ENCODE results near the gene LRRC37A3. TPM values are rescaled to one million over a fixed set of nuclear protein-coding genes. Genes with fewer than 3 reads are reported as not detected.
"Not testable (repeated sequence)": the region's sequence is repeated elsewhere in the genome, so short reads cannot be mapped to it uniquely, and the experiment has no call there.

The LRRC37A3 gene
- 25.7 TPM for total RNA-seq

DNA sequence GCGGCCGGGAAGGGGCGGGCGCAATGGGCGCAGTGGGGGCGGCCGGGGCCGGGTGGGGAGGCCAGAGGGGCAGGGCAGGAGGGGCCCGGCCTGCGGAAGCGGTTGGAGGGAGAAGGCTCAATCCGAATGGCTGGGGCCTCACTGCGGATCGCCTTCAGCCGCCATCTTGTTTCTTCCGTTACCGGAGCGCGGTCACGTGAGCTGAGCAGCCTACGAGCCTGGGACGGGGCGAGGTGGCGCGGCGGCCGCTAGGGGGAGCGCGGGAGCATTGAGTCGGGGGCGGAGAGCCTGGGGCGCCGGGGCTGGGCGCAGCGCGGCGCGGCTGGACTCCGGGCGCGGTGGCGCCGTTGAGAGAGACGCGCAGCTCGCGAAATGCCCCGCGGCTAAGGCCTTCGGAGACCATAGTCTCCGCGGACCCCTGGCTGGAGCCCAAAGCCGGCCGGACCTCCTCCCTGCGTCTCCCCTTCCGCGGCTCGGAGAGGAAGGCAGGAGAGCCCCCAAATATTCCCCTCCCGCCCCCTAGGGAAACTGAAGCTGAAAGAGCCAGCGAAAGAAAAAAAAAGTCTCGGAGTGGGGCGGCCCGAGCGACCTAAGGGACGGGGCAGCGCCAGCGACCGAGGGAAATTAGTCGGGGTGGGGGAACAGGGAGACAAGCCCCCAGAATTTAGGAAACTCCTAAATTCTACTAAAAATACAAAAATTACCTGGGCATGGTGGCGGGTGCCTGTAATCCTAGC, at the start of gene LRRC37A3:
LRRC37A3 (minus strand) TSS at position 190 of the 737 bp plus-strand sequence. CDS start 22,221 bp downstream, outside the sequence.
- ATAC-seq: peak; percentile 99
- DNase-seq (ENCODE audit: low spot score): peak; percentile 100
- intact Hi-C loops (cut with DNase I): not testable (repeated sequence)

DNA sequence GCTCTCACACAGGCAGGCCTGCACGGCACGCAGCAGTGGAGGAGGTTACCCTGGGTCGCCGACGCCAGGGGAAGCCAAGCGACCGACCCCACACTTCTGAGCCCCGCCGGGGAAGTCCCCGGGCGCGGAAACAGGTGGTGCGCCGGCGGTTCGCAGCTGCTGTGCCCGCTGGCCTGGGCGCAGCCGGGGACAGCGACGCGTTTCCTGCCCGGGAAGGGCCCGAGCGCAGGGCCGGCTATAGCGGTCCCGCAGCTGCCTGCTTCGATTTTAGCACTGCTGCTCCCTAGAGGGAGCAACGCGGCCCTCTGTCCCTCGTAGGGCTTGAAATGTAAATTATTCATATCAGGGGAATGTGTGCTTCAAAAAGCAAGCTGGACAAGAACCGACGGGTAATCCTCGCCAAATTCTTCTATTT, 46.6 kb upstream of the LRRC37A3 start:
- DNase-seq (ENCODE audit: low spot score): peak; percentile 69
- peak; percentile 94 for ATAC-seq
- intact Hi-C loops (cut with DNase I): not testable (repeated sequence)

DNA sequence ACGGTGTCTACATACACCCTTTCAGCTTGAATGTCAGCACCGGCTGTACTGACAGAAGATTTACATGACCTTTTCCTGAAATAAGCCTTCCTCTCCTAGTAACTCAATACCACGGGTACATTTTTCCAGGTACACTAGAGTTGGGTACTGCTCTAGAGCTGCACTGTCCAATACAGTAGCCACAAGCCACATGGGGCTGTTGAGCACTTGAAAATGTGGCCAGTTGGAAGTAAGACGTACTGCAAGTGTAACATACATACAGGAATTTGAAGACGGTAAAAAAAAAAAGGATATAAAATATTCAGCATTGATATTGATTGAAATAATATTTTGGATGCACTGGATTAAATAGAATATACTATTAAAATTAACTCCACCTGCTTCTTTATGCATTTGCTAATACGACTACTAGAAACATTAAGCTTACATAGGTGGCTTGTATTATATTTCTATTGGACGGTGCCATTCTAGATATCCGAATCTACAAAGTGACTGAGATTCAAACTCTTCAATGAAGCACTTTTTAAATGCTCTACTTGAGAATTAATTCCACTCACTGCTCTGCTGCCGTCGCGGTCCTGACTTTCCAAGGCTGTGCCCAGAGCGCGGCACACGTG, 46.1 kb upstream of the LRRC37A3 start:
- ATAC-seq; intact Hi-C loops (cut with DNase I); DNase-seq (ENCODE audit: low spot score): not testable (repeated sequence)

DNA sequence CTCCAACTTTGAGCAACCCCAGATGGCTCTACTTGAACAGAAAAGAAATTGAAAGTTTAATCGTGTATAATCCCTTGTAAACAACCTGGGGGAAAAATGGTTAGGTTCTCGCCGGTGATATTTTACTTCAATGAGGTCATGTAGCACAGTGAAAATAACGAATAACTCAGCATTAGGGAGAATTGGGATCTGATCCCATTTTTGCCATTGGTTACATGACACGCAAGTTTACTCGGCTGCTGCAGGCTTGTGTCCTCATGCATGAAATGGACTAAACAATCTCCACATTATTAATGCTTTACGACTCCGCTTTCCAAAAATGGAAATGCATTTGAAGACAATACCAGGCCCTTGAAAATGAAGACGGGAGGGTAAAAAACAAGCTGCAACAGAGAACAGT, 45.5 kb upstream of the LRRC37A3 start:
- ATAC-seq (no peak), DNase-seq (ENCODE audit: low spot score) (no peak)
- intact Hi-C loops (cut with DNase I): no loop called here

DNA sequence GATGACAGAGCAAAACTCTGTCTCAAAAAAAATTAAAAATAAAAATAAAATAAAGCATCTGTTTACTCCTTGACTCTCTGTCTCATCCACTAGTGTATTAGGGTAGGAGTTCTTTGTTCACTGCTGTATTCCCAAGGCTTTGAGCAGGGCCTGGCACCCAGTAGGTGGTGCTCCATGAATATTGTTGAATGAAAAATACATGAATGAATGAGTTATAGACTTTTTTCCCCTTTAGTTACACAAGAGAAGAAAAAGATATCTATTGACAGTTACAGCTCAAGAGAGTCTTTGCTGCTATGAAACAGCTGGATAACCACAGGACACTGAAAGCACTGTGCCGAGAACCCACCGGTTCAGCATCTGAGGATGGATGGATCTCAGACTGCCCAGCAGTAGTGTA, 44.5 kb upstream of the LRRC37A3 start:
- ATAC-seq; intact Hi-C loops (cut with DNase I); DNase-seq (ENCODE audit: low spot score): not testable (repeated sequence)

DNA sequence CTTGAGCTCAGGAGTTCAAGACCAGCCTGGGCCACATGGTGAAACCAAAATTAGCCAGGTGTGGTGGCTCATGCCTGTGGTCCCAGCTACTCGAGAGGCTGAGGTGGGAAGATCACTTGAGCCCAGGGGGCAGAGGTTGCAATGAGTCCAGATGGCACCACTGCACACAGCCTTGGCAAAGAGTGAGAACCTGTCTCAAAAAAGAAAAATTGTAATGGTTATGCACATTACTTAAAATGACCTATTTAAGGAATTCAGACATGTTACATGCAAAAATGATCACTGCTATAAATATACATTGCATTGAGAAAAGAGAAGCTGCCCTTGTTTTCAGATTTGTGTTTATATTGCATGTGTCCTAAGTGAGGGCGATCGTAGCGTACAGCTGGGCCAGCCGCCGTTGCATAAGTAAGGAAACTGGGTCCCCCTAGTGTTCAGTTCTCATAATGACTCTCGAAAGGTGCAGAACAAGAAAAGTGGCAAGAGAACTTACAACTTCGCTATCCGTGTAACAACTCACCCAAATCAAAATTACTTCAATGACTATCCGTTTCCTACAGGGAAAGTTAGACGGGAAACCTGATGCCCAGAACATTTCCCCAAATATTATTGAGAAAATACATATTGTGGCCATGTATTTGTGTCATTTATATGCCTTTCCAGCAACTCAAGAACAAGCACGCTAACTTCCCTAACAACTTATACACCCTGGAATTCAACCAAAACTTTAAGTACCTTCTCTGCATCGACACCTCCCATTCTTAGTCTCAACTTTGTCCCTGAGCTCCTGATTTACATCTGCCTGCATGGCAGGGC, 42.5 kb upstream of the LRRC37A3 start:
- peak; percentile 79 for ATAC-seq
- intact Hi-C loops (cut with DNase I); DNase-seq (ENCODE audit: low spot score): not testable (repeated sequence)

DNA sequence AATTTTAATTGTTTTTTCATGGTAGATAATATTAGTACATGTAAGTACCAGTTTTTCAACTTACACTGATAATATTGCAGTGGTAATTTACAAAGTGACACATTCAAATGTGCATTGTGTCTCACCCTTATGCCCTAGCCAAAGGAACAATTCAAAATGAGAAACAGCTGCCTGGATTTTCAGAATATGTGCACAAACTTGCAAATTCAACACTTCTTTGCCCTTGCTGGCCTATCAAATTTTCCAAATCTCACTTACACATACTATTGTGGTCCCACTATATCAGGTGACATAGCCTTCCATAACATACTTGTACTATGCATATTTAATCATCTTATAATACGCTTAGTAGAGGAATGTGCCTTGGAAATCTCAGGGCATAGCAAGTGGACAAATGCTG, 32.6 kb upstream of the LRRC37A3 start:
- ATAC-seq: no peak
- intact Hi-C loops (cut with DNase I): no loop called here

DNA sequence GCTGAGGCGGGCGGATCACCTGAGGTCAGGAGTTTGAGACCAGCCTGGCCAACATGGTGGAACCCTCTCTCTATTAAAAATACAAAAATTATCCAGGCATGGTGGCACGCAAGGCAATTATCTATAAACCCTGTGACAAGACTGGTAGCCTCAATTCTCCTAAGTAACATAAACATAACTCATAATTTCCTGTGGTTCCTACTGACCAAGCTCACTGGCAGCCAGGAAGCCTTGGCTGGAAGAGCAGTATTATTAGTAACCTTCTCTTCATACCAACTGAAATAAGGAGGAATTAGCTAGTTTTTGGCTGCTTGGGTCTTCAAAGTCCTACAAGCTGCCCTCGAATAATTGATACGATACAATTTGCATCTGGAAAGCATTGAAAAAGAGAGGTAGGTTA, 31.6 kb upstream of the LRRC37A3 start:
- DNase-seq (ENCODE audit: low spot score): no peak
- ATAC-seq: no peak
- intact Hi-C loops (cut with DNase I): no loop called here

More for the DNA sequence above, 32.6 kb upstream of the LRRC37A3 start:
- no peak for DNase-seq (ENCODE audit: low spot score)

DNA sequence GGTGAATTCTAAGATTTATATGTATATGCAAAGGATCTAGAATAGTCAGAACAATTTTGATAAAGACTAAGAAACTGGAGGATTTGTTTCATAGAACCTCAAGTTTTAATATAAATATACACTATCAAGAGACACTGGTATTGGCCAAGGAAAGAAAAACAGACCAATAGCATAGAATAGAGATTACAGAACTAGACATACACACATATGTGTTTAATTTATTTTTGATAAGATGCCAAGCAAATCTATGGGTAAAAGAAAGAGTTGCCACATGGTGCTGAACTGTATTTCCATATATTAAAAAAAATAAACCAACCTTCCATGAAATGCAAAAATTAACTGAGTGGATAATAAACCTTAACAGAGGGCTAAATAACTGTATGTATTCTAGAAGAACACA, 27.9 kb upstream of the LRRC37A3 start:
- DNase-seq (ENCODE audit: low spot score) (no peak), ATAC-seq (no peak)
- intact Hi-C loops (cut with DNase I): no loop called here

DNA sequence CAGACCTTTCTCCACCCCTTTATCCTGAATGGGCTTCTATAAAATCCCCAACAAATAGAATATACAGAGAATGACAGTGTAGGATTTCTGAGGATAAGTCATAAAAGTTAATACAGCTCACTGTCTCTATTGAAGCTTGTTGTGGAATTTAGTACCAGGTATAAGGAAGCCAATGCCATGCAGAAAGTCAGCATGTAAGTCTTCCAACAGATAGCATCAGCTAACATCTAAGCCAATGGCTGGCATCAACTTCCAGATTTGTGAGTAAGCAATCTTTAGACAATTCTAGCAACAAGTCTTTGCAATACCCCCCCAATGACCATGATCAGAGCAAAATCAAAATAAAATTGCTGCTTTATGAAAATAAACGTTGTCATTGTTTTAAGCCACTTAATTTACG, 22.5 kb upstream of the LRRC37A3 start:
- ATAC-seq: no peak
- intact Hi-C loops (cut with DNase I): no loop called here
- DNase-seq (ENCODE audit: low spot score): no peak

DNA sequence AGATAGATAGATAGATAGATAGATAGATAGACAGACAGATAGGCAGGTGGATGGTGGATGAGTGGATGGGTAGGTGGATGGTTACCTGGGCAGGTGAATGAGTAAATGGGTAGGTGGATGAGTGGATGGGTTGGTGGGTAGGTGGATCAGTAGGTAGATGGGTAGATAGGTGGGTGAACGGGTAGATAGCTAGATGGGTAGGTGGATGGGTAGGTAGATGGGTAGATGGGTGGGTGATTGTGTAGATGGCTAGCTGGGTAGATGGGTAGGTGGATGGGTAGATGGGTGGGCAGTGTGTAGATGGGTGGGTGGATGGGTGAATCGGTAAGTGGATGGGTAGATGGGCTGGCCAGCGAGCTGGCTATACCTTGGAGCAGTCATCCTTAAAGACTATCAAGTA, 21.8 kb upstream of the LRRC37A3 start:
- intact Hi-C loops (cut with DNase I): no loop called here
- DNase-seq (ENCODE audit: low spot score): no peak

DNA sequence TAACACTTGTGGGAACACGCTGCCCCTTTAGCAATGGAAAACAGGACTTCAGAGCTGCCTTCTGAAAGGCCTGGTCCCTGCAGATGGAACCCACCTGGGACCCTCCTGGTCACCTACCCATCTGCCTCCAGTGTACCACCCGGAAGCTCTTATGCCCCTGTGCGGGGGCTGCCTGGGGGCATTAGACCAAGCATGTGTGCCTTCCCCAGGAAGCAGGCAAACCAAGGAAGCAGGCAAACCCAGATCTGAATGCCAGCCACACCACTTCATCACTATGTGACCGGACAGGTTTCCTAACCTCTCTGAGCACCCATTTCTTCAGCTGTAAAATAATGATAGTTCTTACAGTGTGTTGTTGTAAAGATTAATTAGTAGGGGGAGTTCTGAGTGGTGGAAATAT, 20.8 kb upstream of the LRRC37A3 start:
- intact Hi-C loops (cut with DNase I): no loop called here
- DNase-seq (ENCODE audit: low spot score): no peak
- no peak for ATAC-seq

More for the DNA sequence above, 21.8 kb upstream of the LRRC37A3 start:
- no peak for ATAC-seq

DNA sequence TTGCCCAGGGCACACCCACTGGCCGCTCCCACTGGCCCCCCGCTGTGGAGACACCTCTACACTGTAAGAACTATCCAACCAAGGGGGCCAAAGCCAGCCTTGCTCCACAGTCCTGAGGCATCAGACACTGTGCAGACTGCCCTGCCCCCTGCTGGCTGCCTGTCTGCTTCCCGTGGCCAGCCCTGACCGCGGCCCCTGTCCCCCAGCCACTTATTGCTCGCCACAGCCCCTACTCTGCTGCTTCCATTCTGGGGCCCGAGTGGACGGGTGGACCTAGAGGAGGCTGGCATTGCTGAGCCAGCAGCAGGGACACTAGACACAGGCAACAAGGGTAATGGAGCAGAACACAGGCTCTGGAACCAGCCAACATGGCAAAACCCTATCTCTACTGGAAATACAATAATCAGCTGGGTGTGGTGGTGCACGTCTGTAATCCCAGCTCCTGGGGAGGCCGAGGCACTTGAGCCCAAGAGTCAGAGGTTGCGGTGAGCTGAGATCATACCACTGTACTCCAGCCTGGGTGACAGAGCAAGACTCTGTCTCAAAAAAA, 19.7 kb upstream of the LRRC37A3 start:
- intact Hi-C loops (cut with DNase I): no loop called here
- DNase-seq (ENCODE audit: low spot score): peak; percentile 69
- ATAC-seq: peak; percentile 78

DNA sequence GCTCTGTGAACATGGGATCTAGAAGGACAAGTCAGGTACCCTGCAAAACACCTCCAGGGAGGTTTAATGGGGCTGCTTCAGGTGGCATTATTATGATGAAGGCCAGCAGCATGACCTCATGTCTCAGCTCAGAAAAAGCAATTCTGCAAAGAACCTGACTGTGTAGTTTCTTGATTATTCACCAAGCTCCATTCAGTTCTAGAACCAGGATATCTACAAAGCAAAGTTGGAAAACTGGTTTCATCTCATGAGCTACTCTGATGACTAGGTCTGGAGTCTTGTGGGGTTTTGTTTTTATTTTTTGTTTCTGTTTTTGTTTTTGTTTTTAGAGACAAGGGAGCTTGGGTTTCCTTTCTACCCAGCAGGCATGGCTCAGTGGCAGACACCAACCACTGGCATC, 19.0 kb upstream of the LRRC37A3 start:
- intact Hi-C loops (cut with DNase I): no loop called here
- ATAC-seq (no peak), DNase-seq (ENCODE audit: low spot score) (no peak)

DNA sequence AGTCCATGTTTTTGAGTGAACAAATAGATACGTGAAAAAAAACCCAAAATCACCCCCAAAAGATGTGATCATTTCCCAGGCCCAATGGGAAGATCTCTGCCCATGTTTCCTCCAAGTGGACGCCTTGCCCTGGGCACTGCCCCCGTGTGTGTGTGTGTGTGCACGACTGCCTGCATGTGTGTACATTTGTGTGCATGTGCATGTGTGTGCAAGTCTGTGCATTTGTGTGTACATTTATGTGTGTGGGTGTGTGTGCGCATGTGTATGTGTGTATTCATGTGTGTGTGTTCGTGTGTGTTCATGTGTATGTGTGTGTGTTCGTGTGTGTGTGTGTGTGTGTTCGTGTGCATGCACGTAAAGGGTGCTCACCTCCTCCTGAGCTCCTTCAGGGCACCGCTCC, 16.8 kb upstream of the LRRC37A3 start:
- intact Hi-C loops (cut with DNase I): no loop called here
- DNase-seq (ENCODE audit: low spot score): no peak
- ATAC-seq: no peak

DNA sequence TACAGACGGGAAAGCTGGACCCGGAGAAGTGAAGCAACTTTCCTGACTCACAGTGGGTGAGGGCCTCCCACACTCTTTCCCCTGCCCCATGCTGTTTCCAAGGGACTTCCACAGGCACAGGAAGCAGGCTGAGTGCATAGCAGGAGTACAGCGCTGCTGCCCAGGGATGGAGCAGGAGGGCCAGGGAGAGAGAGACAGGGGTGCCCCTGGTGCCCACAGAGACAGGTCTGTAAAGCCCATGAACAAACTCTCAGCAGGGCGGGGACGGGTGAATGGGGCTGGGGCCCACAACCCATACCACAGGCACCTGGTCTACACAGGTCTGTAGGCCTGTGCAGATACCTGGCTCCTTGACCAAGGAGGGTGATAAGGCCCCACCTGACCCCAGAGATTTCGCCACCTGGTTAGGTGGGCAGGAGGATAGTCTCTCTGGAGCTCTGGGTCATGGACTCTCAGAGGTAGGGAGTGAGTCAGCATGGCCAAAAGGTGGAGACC, 15.1 kb upstream of the LRRC37A3 start:
- DNase-seq (ENCODE audit: low spot score); intact Hi-C loops (cut with DNase I); ATAC-seq: not testable (repeated sequence)

DNA sequence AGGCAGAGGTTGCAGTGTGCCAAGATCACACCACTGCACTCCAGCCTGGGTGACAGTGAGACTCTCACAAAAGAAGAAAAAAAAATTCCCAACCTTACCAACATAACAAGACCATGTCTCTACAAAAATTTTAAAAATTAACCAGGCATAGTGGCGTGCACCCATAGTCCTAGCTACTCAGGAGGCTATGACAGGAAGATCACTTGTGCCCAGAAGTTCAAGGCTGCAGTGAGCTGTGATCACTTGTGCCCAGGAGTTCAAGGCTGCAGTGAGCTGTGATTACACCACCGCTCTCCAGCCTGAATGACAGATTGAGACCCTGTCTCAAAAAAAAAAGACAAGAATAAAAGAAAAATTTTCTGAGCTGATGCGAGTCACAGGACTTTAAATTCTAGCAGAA, 13.6 kb upstream of the LRRC37A3 start:
- not testable (repeated sequence) for ATAC-seq

DNA sequence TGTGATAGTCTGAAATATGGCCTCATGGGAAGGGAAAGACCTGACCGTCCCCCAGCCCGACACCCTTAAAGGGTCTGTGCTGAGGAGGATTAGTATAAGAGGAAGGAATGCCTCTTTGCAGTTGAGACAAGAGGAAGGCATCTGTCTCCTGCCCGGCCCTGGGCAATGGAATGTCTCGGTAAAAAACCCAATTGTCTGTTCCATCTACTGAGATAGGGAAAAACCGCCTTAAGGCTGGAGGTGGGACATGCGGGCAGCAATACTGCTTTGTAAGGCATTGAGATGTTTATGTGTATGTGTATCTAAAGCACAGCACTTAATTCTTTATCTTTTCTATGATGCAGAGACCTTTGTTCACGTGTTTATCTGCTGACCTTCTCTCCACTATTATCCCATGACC, 11.1 kb upstream of the LRRC37A3 start:
- ATAC-seq; DNase-seq (ENCODE audit: low spot score); intact Hi-C loops (cut with DNase I): not testable (repeated sequence)

More for the DNA sequence above, 13.6 kb upstream of the LRRC37A3 start:
- DNase-seq (ENCODE audit: low spot score); intact Hi-C loops (cut with DNase I): not testable (repeated sequence)

Data from sciatic nerve (tissue), 2 donors.